SK-N-SH treated with all-trans-retinoic acid at 6 μM for 48 hours (cell line): ENCODE results near the gene FSTL1.

Experiments used
- BACH2 ChIP-seq: fragments of 250-450 bp; sonication (Bioruptor Pico); IDR thresholded peaks from 2 replicates; pipeline ENCODE4 v1.9.0; 2021; ENCODE audit warnings: mild to moderate bottlenecking, borderline replicate concordance
- RARB ChIP-seq: fragments of 250-450 bp; sonication (Bioruptor Pico); IDR thresholded peaks from 2 replicates; pipeline ENCODE4 v1.8.0; 2021; ENCODE audit warnings: mild to moderate bottlenecking, moderate library complexity

- no peak for TF ChIP-seq BACH2 (CRISPR knock-in tag)
- TF ChIP-seq RARB (CRISPR knock-in tag), result no peak
Measured at GRCh38 chr3:120357807-120358206, 93.0 kb downstream of the FSTL1 start.
